Measurements from ENCODE around the gene ELOVL7. TPM values are rescaled to one million over a fixed set of nuclear protein-coding genes. Genes with fewer than 3 reads are reported as not detected.

ELOVL7 gene
- total and polyA plus RNA-seq, 2 of the 8 experiments (the other 6 are each of a cell fraction or from before 2014, with no cell fraction given): 3.1 to 5.1 TPM

DNA sequence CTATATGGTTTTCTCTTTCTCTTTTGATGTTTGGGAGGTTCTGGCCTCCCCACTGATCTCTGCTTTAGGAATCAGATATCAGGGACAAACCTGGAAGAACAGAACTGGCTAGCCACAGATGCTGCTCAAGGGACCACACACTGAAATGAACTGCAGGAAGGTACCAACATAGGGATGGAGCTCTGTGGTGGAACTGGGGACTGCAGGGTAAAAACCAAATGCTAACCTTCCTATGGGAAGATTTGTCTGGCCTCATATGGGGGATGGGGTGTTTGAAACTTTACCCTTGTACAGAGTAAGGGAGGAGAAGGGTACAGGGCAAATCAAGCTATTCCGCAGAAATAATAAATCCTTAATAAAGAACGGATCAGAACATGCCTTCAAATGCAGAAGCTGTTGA lies 49.4 kb downstream of the ELOVL7 start:
- Histone ChIP-seq H3K36me3 (ENCODE audit: control insufficient read depth in 2 of 4, insufficient read depth in 4 of 4, low read length in 3 of 4) (0 out of 8 replicates have a peak, but pooled peaks cover 0 to 2% (median 0%) of the 10 kb centered on the region in 4 experiments), H4K20me1 (replicated peaks in 1 of 2; ENCODE audit: control insufficient read depth in 1 of 2, insufficient read depth in 2 of 2, low read length in 2 of 2) (no peaks in the 10 kb centered on the region), H3K27ac (ENCODE audit: low read depth, low read length) (no peak overlapping the region), H2BK20ac (ENCODE audit: low read length) (no peak overlapping the region), H3K9ac (replicated peaks in 1 of 4; ENCODE audit: extremely low read depth in 1 of 4, low read depth in 3 of 4, low read length in 3 of 4) (no peak overlapping the region), H3K4me2 (ENCODE audit: insufficient read depth in 1 of 2, low read depth in 2 of 2, low read length in 2 of 2) (no peak overlapping the region), H2BK120ac (replicated peaks; ENCODE audit: low read depth, low read length) (no peak overlapping the region), H3K27me3 (replicated peaks in 1 of 4; ENCODE audit: control insufficient read depth in 3 of 4, extremely low read depth in 1 of 4, insufficient read depth in 3 of 4, low read length in 3 of 4) (no peaks in the 10 kb centered on the region), H3K79me2 (ENCODE audit: control insufficient read depth in 1 of 2, insufficient read depth in 2 of 2, low read length in 2 of 2) (no peaks in the 10 kb centered on the region), H3K14ac (ENCODE audit: insufficient read length) (no peak overlapping the region), H3K23ac (ENCODE audit: insufficient read length) (no peak overlapping the region), H3K79me1 (ENCODE audit: low read depth, low read length) (no peaks in the 10 kb centered on the region; the same call in 1 of the 2 replicates), H2BK12ac (ENCODE audit: low read depth, low read length) (no peak overlapping the region), H2AFZ (ENCODE audit: low read length) (no peak overlapping the region), H2BK5ac (ENCODE audit: low read depth, low read length) (no peak overlapping the region), H3K18ac (ENCODE audit: extremely low read depth, low read length) (no peak overlapping the region), H4K5ac (ENCODE audit: insufficient read length, low read depth, low read length) (no peak overlapping the region), H3K4me1 (replicated peaks in 1 of 4; ENCODE audit: control insufficient read depth in 3 of 4, insufficient read depth in 4 of 4, low read length in 3 of 4) (peaks cover 5 to 11% (median 8%) of the 10 kb centered on the region in 4 experiments), H4K91ac (replicated peaks; ENCODE audit: insufficient read length, low read length) (no peak overlapping the region), H3K23me2 (ENCODE audit: low read depth, low read length) (peaks cover 5% of the 10 kb centered on the region), H3K4ac (replicated peaks; ENCODE audit: insufficient read length, low read depth, low read length) (no peak overlapping the region), H4K8ac (ENCODE audit: extremely low read depth, insufficient read depth, low read length) (no peak overlapping the region), H2BK15ac (ENCODE audit: low read length) (no peak overlapping the region), H3K9me3 (ENCODE audit: insufficient read depth in 2 of 2, low read depth in 1 of 2, low read length in 1 of 2) (no peaks in the 10 kb centered on the region), H3K56ac (replicated peaks; ENCODE audit: insufficient read length, low read depth, low read length) (no peak overlapping the region), H3K4me3 (ENCODE audit: extremely low read depth in 1 of 4, insufficient read depth in 2 of 4, low read depth in 3 of 4, low read length in 4 of 4) (no peak overlapping the region), H2AK5ac (ENCODE audit: low read depth, low read length) (no peak overlapping the region)
- DNase-seq (ENCODE audit: low read depth in 1 of 2, low spot score in 2 of 2): no peak
- peak; percentile 50 for FAIRE-seq
- POLR2A ChIA-PET (ENCODE audit: partially characterized antibody): interaction anchor here (0.7 to 3.4 kb wide), 5 partner anchors 10 to 150 kb away, joined by 3 to 20 read pairs (median 5); partner anchors contain the start of genes DEPDC1B, ERCC8 and NDUFAF2
- TF ChIP-seq, protein P1, sequence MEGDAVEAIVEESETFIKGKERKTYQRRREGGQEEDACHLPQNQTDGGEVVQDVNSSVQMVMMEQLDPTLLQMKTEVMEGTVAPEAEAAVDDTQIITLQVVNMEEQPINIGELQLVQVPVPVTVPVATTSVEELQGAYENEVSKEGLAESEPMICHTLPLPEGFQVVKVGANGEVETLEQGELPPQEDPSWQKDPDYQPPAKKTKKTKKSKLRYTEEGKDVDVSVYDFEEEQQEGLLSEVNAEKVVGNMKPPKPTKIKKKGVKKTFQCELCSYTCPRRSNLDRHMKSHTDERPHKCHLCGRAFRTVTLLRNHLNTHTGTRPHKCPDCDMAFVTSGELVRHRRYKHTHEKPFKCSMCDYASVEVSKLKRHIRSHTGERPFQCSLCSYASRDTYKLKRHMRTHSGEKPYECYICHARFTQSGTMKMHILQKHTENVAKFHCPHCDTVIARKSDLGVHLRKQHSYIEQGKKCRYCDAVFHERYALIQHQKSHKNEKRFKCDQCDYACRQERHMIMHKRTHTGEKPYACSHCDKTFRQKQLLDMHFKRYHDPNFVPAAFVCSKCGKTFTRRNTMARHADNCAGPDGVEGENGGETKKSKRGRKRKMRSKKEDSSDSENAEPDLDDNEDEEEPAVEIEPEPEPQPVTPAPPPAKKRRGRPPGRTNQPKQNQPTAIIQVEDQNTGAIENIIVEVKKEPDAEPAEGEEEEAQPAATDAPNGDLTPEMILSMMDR (IDR thresholded peaks at IDR 0.05; ENCODE audit: control extremely low read depth in 1 of 3, insufficient read depth in 1 of 3, low read depth in 1 of 3, low read length in 3 of 3): no peak
- no peak for TF ChIP-seq KDM1A (IDR thresholded peaks at IDR 0.05; ENCODE audit: borderline replicate concordance, low read length)
- no peak for TF ChIP-seq CTBP2 (IDR thresholded peaks at IDR 0.05; ENCODE audit: borderline replicate concordance, insufficient read depth, insufficient read length, low read length)
- TF ChIP-seq GABPA (IDR thresholded peaks at IDR 0.05; ENCODE audit: borderline replicate concordance, insufficient read depth, low read length): no peak
- CTCF ChIA-PET (ENCODE audit: partially characterized antibody): interaction anchor here (0.7 to 4.4 kb wide), 13 partner anchors 12 to 1167 kb away, joined by 3 to 41 read pairs (median 3); partner anchors contain the start of gene ELOVL7
- WGBS, 2 experiments (ENCODE audit: extremely low coverage in 1 of 2, insufficient coverage in 1 of 2, insufficient read length in 1 of 2, insufficient replicate concordance in 2 of 2, low coverage in 1 of 2, low lambda C conversion rate in 2 of 2, missing lambda C conversion rate in 1 of 2): 87% methylated on average over 2 of the region's 2 CpGs; no CpG with 5 or more reads in 1 of the 2 experiments
